A549 (cell line): ENCODE results near the gene HNF4A.

Experiments
- CBX2 ChIP-seq: fragments of 200-600 bp; sonication (generic); IDR thresholded peaks from 2 replicates; pipeline ENCODE4 v1.6.1; 2016; ENCODE audit warnings: low read depth, mild to moderate bottlenecking, borderline replicate concordance
- JUN ChIP-seq, 2 experiments: fragments of >200 bp; sonication (Bioruptor Twin); formaldehyde crosslinking; IDR thresholded peaks; 2 replicates in 1 of 2; 3 replicates in 1 of 2; pipeline ENCODE4 v1.6.1; 2016 to 2017
- NR3C1 ChIP-seq: fragments of >200 bp; sonication (Bioruptor Twin); formaldehyde crosslinking; IDR thresholded peaks from 3 replicates; pipeline ENCODE4 v1.6.1; 2017
- POLR2A ChIP-seq: IDR thresholded peaks from 2 replicates; pipeline ENCODE4 v1.6.1; 2012; ENCODE audit warnings: mild to moderate bottlenecking, low read length
- SMC3 ChIP-seq: fragments of >200 bp; sonication (Bioruptor Twin); formaldehyde crosslinking; IDR thresholded peaks from 3 replicates; pipeline ENCODE4 v1.6.1; 2018; ENCODE audit warnings: inconsistent platforms
- USF2 ChIP-seq: fragments of 450-650 bp; IDR thresholded peaks from 2 replicates; pipeline ENCODE4 v1.6.1; 2014; ENCODE audit warnings: antibody characterized with exemption
- ZNF302 ChIP-seq: fragments of 250-450 bp; sonication (Bioruptor Pico); IDR thresholded peaks from 2 replicates; pipeline ENCODE4 v1.9.0; 2021; ENCODE audit warnings: inconsistent platforms, mild to moderate bottlenecking, moderate library complexity
- TF ChIP-seq, protein P1 (sequence below): fragments of >200 bp; sonication (Bioruptor Twin); formaldehyde crosslinking; IDR thresholded peaks from 3 replicates; pipeline ENCODE4 v1.5.1; 2016
- TF ChIP-seq, protein P2 (sequence below): fragments of 250-450 bp; sonication (Bioruptor Pico); IDR thresholded peaks from 2 replicates; pipeline ENCODE4 v1.5.0; 2021; ENCODE audit warnings: mild to moderate bottlenecking, moderate library complexity, borderline replicate concordance

DNA sequence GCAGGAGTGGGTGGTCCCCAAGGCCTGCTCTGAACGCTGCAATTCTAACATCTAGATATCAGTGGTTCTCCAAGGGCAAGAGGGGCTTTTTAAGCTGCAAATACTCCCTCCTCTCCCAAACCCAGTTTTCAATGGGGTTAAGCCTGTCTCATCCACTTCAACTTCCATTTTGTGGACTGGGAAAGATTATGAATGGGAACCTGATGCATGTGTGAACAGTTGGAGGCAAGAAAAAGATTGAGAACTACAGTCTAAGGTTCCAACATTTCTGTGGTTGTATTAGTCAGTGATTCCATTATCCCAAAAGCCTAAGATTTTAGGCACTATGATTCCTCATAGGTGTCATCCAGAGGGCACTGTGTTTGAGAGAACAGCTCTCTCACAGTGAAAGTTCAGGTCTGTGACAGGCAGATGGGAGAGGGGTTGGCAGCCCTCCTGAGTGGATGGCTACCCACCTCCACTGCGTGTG, 53.7 kb downstream of the HNF4A start:
- TF ChIP-seq, protein P1, sequence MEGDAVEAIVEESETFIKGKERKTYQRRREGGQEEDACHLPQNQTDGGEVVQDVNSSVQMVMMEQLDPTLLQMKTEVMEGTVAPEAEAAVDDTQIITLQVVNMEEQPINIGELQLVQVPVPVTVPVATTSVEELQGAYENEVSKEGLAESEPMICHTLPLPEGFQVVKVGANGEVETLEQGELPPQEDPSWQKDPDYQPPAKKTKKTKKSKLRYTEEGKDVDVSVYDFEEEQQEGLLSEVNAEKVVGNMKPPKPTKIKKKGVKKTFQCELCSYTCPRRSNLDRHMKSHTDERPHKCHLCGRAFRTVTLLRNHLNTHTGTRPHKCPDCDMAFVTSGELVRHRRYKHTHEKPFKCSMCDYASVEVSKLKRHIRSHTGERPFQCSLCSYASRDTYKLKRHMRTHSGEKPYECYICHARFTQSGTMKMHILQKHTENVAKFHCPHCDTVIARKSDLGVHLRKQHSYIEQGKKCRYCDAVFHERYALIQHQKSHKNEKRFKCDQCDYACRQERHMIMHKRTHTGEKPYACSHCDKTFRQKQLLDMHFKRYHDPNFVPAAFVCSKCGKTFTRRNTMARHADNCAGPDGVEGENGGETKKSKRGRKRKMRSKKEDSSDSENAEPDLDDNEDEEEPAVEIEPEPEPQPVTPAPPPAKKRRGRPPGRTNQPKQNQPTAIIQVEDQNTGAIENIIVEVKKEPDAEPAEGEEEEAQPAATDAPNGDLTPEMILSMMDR: no peak
- TF ChIP-seq POLR2A (no peak), JUN (IDR thresholded peaks at IDR 0.05) (no peak), NR3C1 (no peak), USF2 (no peak), SMC3 (no peak), ZNF302 (CRISPR knock-in tag) (no peak), CBX2 (no peak)
- TF ChIP-seq, protein P2, sequence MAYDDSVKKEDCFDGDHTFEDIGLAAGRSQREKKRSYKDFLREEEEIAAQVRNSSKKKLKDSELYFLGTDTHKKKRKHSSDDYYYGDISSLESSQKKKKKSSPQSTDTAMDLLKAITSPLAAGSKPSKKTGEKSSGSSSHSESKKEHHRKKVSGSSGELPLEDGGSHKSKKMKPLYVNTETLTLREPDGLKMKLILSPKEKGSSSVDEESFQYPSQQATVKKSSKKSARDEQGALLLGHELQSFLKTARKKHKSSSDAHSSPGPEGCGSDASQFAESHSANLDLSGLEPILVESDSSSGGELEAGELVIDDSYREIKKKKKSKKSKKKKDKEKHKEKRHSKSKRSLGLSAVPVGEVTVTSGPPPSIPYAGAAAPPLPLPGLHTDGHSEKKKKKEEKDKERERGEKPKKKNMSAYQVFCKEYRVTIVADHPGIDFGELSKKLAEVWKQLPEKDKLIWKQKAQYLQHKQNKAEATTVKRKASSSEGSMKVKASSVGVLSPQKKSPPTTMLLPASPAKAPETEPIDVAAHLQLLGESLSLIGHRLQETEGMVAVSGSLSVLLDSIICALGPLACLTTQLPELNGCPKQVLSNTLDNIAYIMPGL: no peak
